GM12872 (cell line): ENCODE measurements around the gene BMPR1B.

Experiments
- CTCF ChIP-seq: IDR thresholded peaks from 3 replicates; pipeline ENCODE4 v1.5.1; 2011; ENCODE audit warnings: low read depth, mild to moderate bottlenecking, low read length, moderate library complexity; ENCODE audit not compliant: insufficient read depth

Gene BMPR1B

GRCh38 chr4:94913316-94913715 lies 155.6 kb downstream of the BMPR1B start:
- TF ChIP-seq CTCF = no peak

- no peak for TF ChIP-seq CTCF
These were observed 159.4 kb downstream of the BMPR1B start for GRCh38 chr4:94917146-94917545.

- TF ChIP-seq CTCF = no peak
These were observed 160.8 kb downstream of the BMPR1B start for GRCh38 chr4:94918543-94918942.

GRCh38 chr4:94920369-94920768 lies 162.6 kb downstream of the BMPR1B start:
- no peak for TF ChIP-seq CTCF

GRCh38 chr4:94924566-94924965 lies 166.8 kb downstream of the BMPR1B start:
- no peak for TF ChIP-seq CTCF

GRCh38 chr4:94925764-94926347 lies 168.1 kb downstream of the BMPR1B start:
- TF ChIP-seq CTCF = no peak

- no peak for TF ChIP-seq CTCF
These were observed 169.2 kb downstream of the BMPR1B start for GRCh38 chr4:94926936-94927335.
